ENCODE measurements around the gene RERE.

- TF ChIP-seq POLR2AphosphoS5 (IDR thresholded peaks at IDR 0.05; ENCODE audit: low read depth, low read length) = no peak
- no peak for TF ChIP-seq POLR2A (IDR thresholded peaks at IDR 0.05; ENCODE audit: low read depth, low read length)
Observed at GRCh38 chr1:8406011-8406410, 411.4 kb downstream of the RERE start.
